Right lobe of liver (tissue), 6 donors: ENCODE measurements around the gene CNTD1. TPM values are rescaled to one million over a fixed set of nuclear protein-coding genes. Genes with fewer than 3 reads are reported as not detected.
A peak's percentile ranks its signal among the peaks of the same experiment; 100 is the strongest.

Source experiments
- ATAC-seq, 4 donors: fragments of 200-7000 bp; cut with Tn5 transposase; one replicate each; pipeline ENCODE4 v1.9.1; 2020; ENCODE audit warnings: mild to moderate bottlenecking in 4 of 4, moderate library complexity in 4 of 4
- DNase-seq, 3 donors: peaks; one replicate each; pipeline ENCODE4 v3.0.0-alpha.2; 2020
- H3K27ac ChIP-seq, 3 donors: fragments of 200-600 bp; one replicate each; pipeline ENCODE4 v1.8.0; 2022
- H3K27me3 ChIP-seq, 2 donors: fragments of 200-600 bp; one replicate each; pipeline ENCODE4 v1.8.0; 2022
- H3K36me3 ChIP-seq, 4 donors: fragments of 200-600 bp; sonication (generic) in 1 of 4; one replicate each; pipeline versions ENCODE4 v1.5.1 to v1.8.0; 2017 to 2022; ENCODE audit warnings: control low read depth in 1 of 4
- H3K4me1 ChIP-seq, 4 donors: fragments of 200-600 bp; sonication (generic) in 1 of 4; one replicate each; pipeline versions ENCODE4 v1.5.1 to v1.8.0; 2017 to 2022; ENCODE audit warnings: control low read depth in 1 of 4
- H3K4me3 ChIP-seq, 3 donors: fragments of 200-600 bp; one replicate each; pipeline ENCODE4 v1.8.0; 2022
- H3K9me3 ChIP-seq, 4 donors: fragments of 200-600 bp; sonication (generic) in 1 of 4; one replicate each; pipeline versions ENCODE4 v1.5.1 to v1.8.0; 2017 to 2022; ENCODE audit warnings: control low read depth in 1 of 4
- CTCF ChIP-seq, 4 donors: fragments of 200-600 bp in 3 of 4; fragments of 450-650 bp in 1 of 4; IDR thresholded peaks; one replicate each; pipeline versions ENCODE4 v1.5.1 to v1.8.0; 2016 to 2022; ENCODE audit warnings: antibody characterized with exemption in 4 of 4, mild to moderate bottlenecking in 2 of 4
- POLR2A ChIP-seq: fragments of 450-650 bp; IDR thresholded peaks from one replicate; pipeline ENCODE4 v1.6.1; 2017; ENCODE audit warnings: antibody characterized with exemption, mild to moderate bottlenecking
- WGBS: methylation state at CpG from one replicate; pipeline ENCODE4 v1.1.6; 2018; ENCODE audit warnings: low coverage, low lambda C conversion rate; ENCODE audit not compliant: insufficient coverage; ENCODE audit errors: missing lambda C conversion rate; 5-methylcytosine and 5-hydroxymethylcytosine counted together
- intact Hi-C, 2 donors: fragments of 100-400 bp; cut with DNase I; formaldehyde crosslinking; loops; one replicate each; pipeline versions ENCODE4 v1.11.2 to v1.14.1; 2022
- total RNA-seq, 6 experiments: library from RNA; depleted of rRNA in 2 of 6; stranded (reverse); fragments of >200 nt in 2 of 6; fragmentation: NEBNext Ultra II Directional in 3 of 6; extraction: Animal tissue kit (Norgen Biotek cat#: 25700) in 3 of 6; gene quantifications; one replicate each; pipeline versions ENCODE4 v1.1.0 to v1.2.4, GENCODE V29; 2016 to 2023
- donor health status: DM: no; HTN: yes; CAD: no.
- donor health status: DM: no; HTN: no; CAD: no.
- donor health status: DM: no; HTN: no; CAD: no.
- donor health status: DM: no; HTN: yes; CAD: no.
- donor health status: DM: no; HTN: yes; CAD: no.

CNTD1 gene
- total RNA-seq, 6 experiments from 2014 or later = 0.15 TPM; not detected in 5

- DNase-seq (no peak), ATAC-seq (no peak)
- no peak overlapping the region for H3K4me3 ChIP-seq
- intact Hi-C loops = no loop called here
- no peaks in the 10 kb centered on the region for H3K36me3 ChIP-seq
- WGBS = 47% methylated on average over 15 of the region's 52 CpGs
- peaks cover 0 to 11% (median 0%) of the 10 kb centered on the region in 4 donors for H3K4me1 ChIP-seq
- no peaks in the 10 kb centered on the region for H3K27me3 ChIP-seq
- H3K9me3 ChIP-seq = no peaks in the 10 kb centered on the region
- no peak overlapping the region for H3K27ac ChIP-seq
- no peak for TF ChIP-seq POLR2A
- no peak for TF ChIP-seq CTCF (IDR thresholded peaks at IDR 0.05)
Measured at GRCh38 chr17:42784811-42785592, 13.7 kb upstream of the CNTD1 start.

GRCh38 chr17:42787266-42787665, 11.4 kb upstream of the CNTD1 start:
- no peak for TF ChIP-seq POLR2A
- no peak for TF ChIP-seq CTCF (IDR thresholded peaks at IDR 0.05)
- Histone ChIP-seq H3K4me3 (no peak overlapping the region), H3K36me3 (no peaks in the 10 kb centered on the region), H3K27ac (no peak overlapping the region), H3K9me3 (no peaks in the 10 kb centered on the region), H3K4me1 (peaks cover 0 to 7% (median 0%) of the 10 kb centered on the region in 4 donors), H3K27me3 (no peaks in the 10 kb centered on the region)
- WGBS = 81% methylated on average over 5 of the region's 11 CpGs
- DNase-seq = no peak
- ATAC-seq = no peak
- intact Hi-C loops = no loop called here

- no peak overlapping the region for H3K27ac ChIP-seq
- H3K4me3 ChIP-seq = no peak overlapping the region
- no peak for DNase-seq
- H3K4me1 ChIP-seq = peaks cover 0 to 11% (median under 1%) of the 10 kb centered on the region in 4 donors
- H3K9me3 ChIP-seq = no peaks in the 10 kb centered on the region
- no peak for TF ChIP-seq POLR2A
- TF ChIP-seq CTCF (IDR thresholded peaks at IDR 0.05) = no peak
- 39% methylated on average over 2 of the region's 2 CpGs for WGBS
- no peaks in the 10 kb centered on the region for H3K27me3 ChIP-seq
- peak in 1 of 4 donors; percentile 50 for ATAC-seq
- H3K36me3 ChIP-seq = no peaks in the 10 kb centered on the region
- intact Hi-C loops = no loop called here
Measured at GRCh38 chr17:42791948-42792347, 6.7 kb upstream of the CNTD1 start.

- H3K4me1 ChIP-seq = peaks cover 0 to 15% (median 2%) of the 10 kb centered on the region in 4 donors
Measured at GRCh38 chr17:42792545-42792944, 6.1 kb upstream of the CNTD1 start.

More at GRCh38 chr17:42792545-42792944, 6.1 kb upstream of the CNTD1 start:
- Histone ChIP-seq H3K4me3 (no peak overlapping the region), H3K36me3 (no peaks in the 10 kb centered on the region), H3K27ac (no peak overlapping the region), H3K27me3 (no peaks in the 10 kb centered on the region), H3K9me3 (no peaks in the 10 kb centered on the region)
- intact Hi-C loops = no loop called here
- 56% methylated on average over 5 of the region's 5 CpGs for WGBS
- TF ChIP-seq POLR2A (no peak), CTCF (IDR thresholded peaks at IDR 0.05) (no peak)
- DNase-seq = no peak
- no peak for ATAC-seq
